ENCODE measurements around the gene CNTNAP3.
"Not testable (repeated sequence)": the region's sequence is repeated elsewhere in the genome, so short reads cannot be mapped to it uniquely, and the experiment has no call there.

Gene CNTNAP3

DNA sequence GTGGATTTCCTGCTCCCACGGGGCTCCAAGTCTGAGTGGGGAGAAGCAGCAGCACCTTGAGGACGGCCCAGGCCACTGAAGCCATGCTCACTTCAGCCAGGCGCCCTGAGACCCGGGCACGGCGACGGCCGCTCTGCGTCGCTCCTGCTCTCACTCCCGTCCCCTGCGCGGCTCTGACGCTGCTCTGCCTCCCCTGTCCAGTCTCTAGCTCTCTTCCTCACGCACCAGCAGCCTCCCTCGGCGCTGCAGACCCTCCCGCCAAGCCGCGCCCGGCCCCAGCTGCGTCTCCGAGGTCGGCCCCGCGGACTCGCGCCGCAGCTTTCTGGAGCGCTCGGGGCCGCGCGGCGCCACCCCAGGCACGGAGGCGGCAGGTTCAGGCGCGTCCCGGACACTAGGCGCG, at the start of gene CNTNAP3:
CNTNAP3 (minus strand) TSS at position 188 of the 400 bp plus-strand sequence; CDS start at position 85, 103 bp downstream.
- not testable (repeated sequence) for DNase-seq

DNA sequence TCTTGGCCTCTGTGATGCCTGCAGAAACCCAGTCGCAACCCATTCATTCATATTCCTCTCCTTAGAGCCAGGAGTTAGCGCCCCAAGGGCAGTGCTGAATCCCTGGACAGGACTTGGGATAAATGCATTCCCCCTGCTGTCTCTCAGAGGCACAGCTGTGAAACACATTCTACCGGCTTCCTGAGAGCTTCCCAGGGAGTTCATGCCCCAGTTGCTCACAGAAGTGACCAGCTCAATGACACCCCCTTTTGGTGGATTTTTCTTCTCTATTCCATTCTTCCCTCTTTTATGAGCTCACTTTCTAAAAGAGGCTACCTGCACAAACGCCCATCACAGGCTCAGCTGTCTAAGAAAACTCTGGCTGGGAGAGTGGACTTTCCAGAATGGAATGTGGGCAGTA, 8.0 kb downstream of the CNTNAP3 start:
- DNase-seq = not testable (repeated sequence)

DNA sequence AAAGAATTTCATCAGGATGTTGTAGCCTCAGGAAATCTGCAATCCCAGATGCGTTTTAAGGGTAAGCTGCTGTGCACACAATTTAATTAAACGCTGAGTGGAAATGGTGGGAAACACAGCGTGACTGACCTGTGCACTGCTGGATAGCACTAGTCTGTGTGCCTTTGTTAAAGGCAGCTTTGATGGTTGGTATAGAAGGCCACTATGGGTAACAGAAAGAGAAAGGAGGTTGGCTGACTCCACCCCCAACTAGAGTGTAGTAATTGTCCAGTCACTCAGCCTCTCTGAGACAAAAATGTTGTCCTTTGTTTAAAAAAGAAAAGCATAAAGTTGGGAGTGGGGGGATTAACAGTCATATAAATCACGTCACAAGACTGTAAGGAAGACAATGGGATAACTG, 45.5 kb downstream of the CNTNAP3 start:
- not testable (repeated sequence) for DNase-seq

- not testable (repeated sequence) for DNase-seq
These were observed 55.6 kb downstream of the CNTNAP3 start for GRCh38 chr9:39232130-39232991.

- not testable (repeated sequence) for DNase-seq
These were observed 72.0 kb downstream of the CNTNAP3 start for GRCh38 chr9:39215976-39216375.

DNA sequence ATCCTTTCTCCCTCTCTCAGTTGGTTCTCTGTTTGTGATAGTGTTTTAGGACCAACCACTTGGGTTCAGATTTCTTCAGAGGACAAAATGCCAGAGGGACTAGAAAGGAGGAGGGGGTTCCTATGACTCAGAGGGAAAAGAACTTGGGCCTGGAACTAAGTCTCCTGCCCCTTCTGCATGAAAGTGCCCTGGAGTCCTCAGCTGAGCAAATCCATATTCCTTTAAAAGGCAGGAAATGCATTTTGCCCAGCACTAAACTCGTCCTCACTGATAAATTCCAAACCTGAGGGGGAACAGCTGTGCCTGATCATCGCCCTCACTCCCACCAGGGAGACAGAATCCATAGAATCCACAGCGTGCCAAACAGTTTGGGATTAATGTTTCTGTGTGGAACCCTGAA, 78.2 kb downstream of the CNTNAP3 start:
- DNase-seq = not testable (repeated sequence)

DNA sequence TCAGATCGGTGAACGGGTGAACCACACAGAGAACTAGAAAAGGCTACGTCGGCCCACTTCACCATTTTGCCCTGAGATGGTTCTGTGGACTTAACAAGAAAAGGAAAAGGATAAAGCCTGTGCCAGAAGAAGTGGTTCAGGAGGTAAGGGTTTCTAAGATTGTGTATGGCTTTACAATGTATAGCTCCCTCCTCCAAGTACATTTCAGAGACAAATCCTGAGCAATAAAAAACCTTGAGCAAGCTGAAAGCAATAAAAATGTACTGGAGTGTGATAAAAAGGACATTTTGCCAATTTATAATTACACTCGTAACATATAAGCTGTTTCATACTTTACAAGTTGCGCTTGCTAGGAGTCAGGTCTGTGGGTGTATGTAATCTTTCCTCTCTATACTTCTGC, 81.3 kb downstream of the CNTNAP3 start:
- DNase-seq = not testable (repeated sequence)

DNA sequence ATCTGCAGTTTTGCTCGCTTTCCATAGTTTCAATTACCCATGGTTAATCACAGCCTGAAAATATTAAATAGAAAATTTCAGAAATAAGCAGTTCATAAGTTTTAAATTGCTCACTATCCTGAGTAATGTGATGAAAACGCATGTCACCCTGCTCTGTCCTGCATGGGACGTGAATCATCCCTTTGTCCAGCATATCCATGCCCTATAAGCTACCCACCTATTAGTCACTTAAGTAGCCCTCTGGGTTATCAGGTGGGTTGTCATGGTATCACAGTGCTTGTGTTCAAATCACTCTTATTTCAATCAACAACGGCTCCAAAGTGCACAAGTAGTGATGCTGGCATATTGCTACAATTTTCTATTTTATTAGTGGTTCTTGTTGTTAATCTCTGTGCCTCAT, 82.1 kb downstream of the CNTNAP3 start:
- DNase-seq = not testable (repeated sequence)

DNA sequence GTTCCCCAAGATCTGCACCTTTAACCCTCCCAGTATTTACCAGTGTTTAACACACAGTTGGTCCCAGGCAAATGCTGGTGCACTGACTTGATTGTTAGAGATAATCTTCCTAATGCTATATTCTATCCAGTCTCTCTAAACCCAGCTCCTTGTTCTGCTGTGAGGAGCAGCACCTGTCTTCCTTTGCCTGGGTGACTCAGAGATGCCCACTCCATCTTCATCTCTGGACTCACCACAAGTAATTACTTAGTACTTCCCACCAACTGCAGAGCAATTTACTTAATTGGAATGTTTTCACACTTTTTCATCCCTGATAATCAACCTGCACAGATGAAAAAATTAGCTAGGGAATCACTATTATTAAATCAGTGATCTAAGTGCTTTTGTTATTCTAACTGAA, 87.6 kb downstream of the CNTNAP3 start:
- not testable (repeated sequence) for DNase-seq

DNA sequence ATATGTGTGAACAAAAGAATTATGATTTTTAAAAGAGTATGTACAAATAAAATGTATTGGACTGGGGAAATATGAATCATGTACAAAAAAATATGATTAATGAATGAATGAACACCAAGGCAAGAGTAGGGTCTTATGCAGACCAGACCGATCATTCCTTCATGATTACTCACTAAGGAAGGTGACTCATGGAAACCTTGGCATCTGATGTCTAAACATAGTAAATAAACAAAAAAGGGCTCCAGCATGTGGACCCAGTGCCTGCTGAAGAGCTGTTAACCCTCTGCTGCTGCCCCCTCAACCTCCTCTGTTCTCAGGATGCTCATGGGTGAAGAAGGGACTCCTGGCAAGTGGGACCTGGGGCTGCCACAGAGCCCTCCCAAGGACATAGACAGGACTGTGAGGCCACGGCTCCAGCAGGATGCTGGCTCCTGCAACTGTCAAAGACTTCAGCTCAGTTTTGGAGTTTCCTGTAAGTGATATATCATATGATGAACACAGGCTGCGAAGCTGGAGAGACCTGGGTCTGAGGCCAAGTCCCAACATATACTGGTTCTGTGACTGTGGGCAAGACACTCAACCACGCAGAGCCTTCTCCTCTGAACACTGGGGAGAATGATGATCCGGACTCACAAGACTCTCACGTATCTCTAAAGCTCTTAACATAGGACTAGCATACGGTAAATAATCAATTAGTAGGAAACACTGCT, 89.8 kb downstream of the CNTNAP3 start:
- not testable (repeated sequence) for DNase-seq

DNA sequence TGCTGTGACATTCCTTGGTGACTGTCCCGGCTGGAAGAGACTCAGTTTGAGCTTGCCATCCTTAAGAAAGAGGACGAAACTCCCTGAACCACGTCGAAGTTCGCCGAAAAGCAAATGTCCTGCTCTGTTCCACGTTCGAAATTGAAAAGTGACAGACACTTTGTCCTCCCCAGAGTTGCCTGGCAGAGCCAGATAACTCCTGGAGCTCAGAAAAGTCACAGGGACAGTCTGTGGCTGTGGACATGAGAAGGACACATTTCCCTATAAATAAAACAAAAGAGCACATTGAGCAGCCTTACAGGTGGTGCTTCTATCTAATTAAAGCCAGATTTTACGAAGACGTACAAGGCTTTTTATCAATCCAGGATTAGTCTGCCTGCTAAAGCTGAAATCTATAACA, 116.6 kb downstream of the CNTNAP3 start:
- not testable (repeated sequence) for DNase-seq

GRCh38 chr9:39157714-39158113, 130.3 kb downstream of the CNTNAP3 start:
- DNase-seq = not testable (repeated sequence)

DNA sequence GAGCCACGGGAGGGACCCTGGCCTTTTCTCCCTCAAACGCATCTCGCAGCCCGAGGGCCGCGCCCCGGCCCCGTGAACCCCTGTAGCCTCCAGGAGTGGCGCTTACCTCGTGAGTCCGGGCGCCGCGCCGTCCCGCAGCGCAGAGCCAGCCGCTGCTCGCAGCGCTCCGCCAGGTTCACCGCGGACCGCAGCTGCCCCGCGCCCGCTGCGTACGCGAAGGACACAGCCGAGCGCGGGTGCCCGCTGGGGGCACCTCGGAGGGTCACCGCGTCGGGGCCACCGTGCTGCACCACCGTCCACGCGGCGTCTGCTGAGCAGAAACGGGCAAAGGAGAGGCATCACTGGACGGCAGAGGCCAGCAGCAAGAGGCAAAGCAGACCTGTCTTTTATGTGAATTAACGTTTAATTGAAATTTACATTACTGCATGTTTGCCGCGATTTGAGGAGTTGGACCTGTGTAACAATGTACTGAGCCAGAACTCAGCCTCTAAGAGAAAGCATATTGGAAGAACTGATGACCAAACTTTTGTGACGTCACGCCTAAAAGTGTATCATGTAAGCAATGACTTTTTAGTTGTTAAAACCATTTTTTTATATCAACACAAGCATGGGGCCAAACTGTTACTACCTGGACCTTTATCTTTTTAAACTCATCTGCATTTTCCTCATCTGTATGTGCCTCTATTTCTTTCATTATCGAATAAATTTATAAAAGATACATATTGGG, 155.0 kb downstream of the CNTNAP3 start:
- DNase-seq = not testable (repeated sequence)

- DNase-seq = not testable (repeated sequence)
These were observed 166.6 kb downstream of the CNTNAP3 start for GRCh38 chr9:39121401-39121800.

GRCh38 chr9:39111746-39112145, 176.2 kb downstream of the CNTNAP3 start:
- DNase-seq = not testable (repeated sequence)

GRCh38 chr9:39108145-39108544, 179.8 kb downstream of the CNTNAP3 start:
- DNase-seq = no peak

DNA sequence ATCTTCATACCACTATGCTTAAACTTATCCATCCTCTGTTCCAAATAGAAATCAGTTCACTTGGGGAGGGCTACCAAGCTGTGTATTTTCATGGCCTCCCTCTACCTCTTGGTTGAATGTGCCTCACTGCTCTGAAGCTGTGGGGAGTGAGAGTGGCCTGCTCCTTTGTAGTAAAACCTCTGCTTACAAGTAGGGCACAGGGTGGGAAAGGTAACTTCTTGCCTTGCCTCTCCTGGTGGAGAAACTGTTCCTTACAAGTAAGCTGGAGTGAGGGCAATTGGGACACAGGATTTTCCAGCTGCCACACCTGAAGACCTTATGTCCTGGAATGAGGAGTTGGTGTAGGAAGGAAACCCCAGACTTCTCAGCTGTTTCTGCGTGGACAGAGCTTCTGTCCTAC, 190.8 kb downstream of the CNTNAP3 start:
- not testable (repeated sequence) for DNase-seq

GRCh38 chr9:39085311-39085710, 202.7 kb downstream of the CNTNAP3 start:
- not testable (repeated sequence) for DNase-seq

GRCh38 chr9:39082574-39082973, 205.4 kb downstream of the CNTNAP3 start:
- not testable (repeated sequence) for DNase-seq

DNA sequence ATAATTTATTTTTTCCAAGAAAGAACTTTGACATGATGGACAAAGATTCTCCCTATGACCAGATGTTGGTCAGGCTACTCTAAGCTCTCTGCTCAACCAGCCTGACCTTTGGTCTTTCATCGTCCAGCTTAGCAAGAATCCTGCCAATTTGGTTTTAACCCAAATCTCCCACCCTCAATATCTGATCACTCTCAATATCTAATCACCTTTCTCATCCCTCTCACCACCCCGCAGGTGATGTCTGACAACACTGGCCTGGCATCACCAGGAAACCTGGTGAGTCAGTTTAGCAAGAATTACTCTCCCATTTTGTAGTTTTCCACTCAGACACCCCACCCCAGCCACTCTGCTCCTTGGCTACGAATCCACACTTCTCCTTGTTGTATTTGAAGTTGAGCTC, 207.9 kb downstream of the CNTNAP3 start:
- DNase-seq = not testable (repeated sequence)

- not testable (repeated sequence) for DNase-seq
These were observed 209.2 kb downstream of the CNTNAP3 start for GRCh38 chr9:39078621-39079256.

DNA sequence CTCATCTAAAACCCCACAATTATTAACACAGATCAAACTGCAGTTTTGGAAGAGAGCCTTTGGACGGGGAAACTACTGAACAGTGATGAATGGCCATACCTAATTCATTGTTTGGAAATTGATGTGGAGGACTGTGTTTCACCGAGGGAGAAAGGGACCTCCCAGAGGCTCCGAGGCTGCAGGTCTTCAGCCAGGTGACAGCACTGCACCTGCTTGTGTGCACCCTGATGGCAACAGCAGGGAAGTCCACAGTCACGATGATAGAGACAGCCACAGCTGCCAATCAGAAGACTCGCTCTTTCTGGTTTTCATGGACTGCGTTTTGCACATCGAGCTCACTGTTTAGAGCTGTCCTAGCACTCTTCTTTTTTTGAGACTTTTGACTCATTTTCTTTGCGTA, 214.4 kb downstream of the CNTNAP3 start:
- not testable (repeated sequence) for DNase-seq

DNA sequence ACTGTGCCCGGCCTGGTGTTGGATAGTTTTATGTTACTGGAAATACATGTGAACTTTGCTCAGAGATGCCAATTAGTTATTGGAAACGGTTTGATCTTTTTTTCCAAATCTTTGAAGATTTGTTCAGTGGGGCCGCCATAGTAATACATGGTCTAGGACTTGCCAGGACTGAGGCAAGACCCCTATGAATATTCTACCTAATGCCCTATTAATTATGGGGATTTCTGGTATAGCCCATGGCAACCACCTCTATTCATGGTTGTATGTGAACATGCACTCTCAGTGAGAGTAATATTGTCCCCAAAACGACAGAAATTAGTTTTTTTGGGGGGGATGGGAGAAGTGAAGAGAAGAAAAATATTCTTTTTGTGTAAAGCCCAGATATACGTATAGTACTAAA, 220.3 kb downstream of the CNTNAP3 start:
- not testable (repeated sequence) for DNase-seq
